K562 (cell line): ENCODE data around the gene IGSF21.

Experiments used
- BRCA1 ChIP-seq, 2 experiments: fragments of 450-650 bp in 1 of 2; sonication (generic) in 1 of 2; formaldehyde crosslinking in 1 of 2; IDR thresholded peaks; 2 replicates each; pipeline versions ENCODE4 v1.5.0 to v1.6.1; 2017 to 2020; ENCODE audit warnings: mild to moderate bottlenecking in 1 of 2, missing genetic modification reagents in 1 of 2
- LARP7 ChIP-seq: fragments of 450-650 bp; IDR thresholded peaks from 2 replicates; pipeline ENCODE4 v1.6.1; 2016
- NRF1 ChIP-seq, 2 experiments: fragments of 450-650 bp; IDR thresholded peaks in 1 of 2; conservative IDR thresholded peaks in 1 of 2; 2 replicates each; pipeline ENCODE4 v1.6.1; 2014; ENCODE audit warnings: mild to moderate bottlenecking in 2 of 2
- PHF8 ChIP-seq: fragments of 200-600 bp; sonication (generic); IDR thresholded peaks from 2 replicates; pipeline ENCODE4 v1.6.1; 2012; ENCODE audit warnings: mixed run types, mild to moderate bottlenecking, inconsistent platforms, low read length, moderate library complexity, borderline replicate concordance
- POLR2A ChIP-seq: fragments of 450-650 bp; conservative IDR thresholded peaks from 2 replicates; pipeline ENCODE4 v1.6.1; 2016
- POLR2AphosphoS5 ChIP-seq: IDR thresholded peaks from 2 replicates; pipeline ENCODE4 v1.6.1; 2011; ENCODE audit warnings: mild to moderate bottlenecking, low read depth, low read length, moderate library complexity; ENCODE audit not compliant: control insufficient read depth, insufficient read depth
- TEAD4 ChIP-seq, 2 experiments: sonication (generic) in 1 of 2; formaldehyde crosslinking in 1 of 2; IDR thresholded peaks; 2 replicates each; pipeline versions ENCODE4 v1.6.1 to v1.8.0; 2012 to 2022; ENCODE audit warnings: borderline replicate concordance in 1 of 2, inconsistent platforms in 1 of 2, low read length in 1 of 2, mild to moderate bottlenecking in 1 of 2, missing genetic modification reagents in 1 of 2
- ZNF589 ChIP-seq: fragments of 200-800 bp; sonication (Bioruptor generic); IDR thresholded peaks from 2 replicates; pipeline ENCODE4 v1.6.1; 2016; ENCODE audit warnings: low read depth, missing genetic modification characterization, missing compliant biosample characterization
- TF ChIP-seq, protein P1 (sequence below): fragments of 250-450 bp; sonication (Bioruptor Pico); IDR thresholded peaks from 2 replicates; pipeline ENCODE4 v1.4.0; 2020; ENCODE audit warnings: mild to moderate bottlenecking, moderate library complexity, borderline replicate concordance
- TF ChIP-seq, protein P2 (sequence below), 3 experiments: IDR thresholded peaks in 2 of 3; conservative IDR thresholded peaks in 1 of 3; 2 replicates each; pipeline ENCODE4 v1.5.1; 2011 to 2012; ENCODE audit warnings: low read length in 3 of 3, mild to moderate bottlenecking in 3 of 3, control low read depth in 2 of 3, improper control_type of control experiment in 1 of 3, inconsistent platforms in 1 of 3, low read depth in 1 of 3, mixed read lengths in 1 of 3, moderate library complexity in 1 of 3; ENCODE audit not compliant: insufficient read depth in 2 of 3

DNA sequence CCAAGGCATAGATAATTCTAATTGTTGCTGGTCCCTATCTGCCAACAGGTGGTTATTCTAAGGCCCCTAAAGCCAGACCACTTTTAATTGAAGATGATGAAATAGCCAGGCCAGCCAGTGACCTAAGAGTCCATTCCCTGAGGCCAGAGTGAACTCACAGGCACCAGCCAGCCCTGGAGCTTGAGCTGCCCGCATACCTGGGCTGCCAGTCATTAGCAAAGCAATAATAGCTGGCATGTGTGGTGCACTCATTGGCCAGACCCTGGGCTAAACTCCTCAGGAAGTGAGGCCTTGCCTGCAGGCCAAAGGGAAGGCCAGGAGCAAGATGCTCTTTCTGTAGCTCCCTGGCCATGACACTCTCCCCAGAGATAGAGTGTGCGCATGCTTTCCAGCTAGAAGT, 192.8 kb downstream of the IGSF21 start:
- TF ChIP-seq, protein P1, sequence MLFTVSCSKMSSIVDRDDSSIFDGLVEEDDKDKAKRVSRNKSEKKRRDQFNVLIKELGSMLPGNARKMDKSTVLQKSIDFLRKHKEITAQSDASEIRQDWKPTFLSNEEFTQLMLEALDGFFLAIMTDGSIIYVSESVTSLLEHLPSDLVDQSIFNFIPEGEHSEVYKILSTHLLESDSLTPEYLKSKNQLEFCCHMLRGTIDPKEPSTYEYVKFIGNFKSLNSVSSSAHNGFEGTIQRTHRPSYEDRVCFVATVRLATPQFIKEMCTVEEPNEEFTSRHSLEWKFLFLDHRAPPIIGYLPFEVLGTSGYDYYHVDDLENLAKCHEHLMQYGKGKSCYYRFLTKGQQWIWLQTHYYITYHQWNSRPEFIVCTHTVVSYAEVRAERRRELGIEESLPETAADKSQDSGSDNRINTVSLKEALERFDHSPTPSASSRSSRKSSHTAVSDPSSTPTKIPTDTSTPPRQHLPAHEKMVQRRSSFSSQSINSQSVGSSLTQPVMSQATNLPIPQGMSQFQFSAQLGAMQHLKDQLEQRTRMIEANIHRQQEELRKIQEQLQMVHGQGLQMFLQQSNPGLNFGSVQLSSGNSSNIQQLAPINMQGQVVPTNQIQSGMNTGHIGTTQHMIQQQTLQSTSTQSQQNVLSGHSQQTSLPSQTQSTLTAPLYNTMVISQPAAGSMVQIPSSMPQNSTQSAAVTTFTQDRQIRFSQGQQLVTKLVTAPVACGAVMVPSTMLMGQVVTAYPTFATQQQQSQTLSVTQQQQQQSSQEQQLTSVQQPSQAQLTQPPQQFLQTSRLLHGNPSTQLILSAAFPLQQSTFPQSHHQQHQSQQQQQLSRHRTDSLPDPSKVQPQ, result no peak
- TF ChIP-seq POLR2AphosphoS5, result no peak
- TF ChIP-seq NRF1 (conservative IDR thresholded peaks at IDR 0.05 in 1 of 2, IDR thresholded peaks at IDR 0.05 in 1 of 2), result no peak
- TF ChIP-seq, protein P2, sequence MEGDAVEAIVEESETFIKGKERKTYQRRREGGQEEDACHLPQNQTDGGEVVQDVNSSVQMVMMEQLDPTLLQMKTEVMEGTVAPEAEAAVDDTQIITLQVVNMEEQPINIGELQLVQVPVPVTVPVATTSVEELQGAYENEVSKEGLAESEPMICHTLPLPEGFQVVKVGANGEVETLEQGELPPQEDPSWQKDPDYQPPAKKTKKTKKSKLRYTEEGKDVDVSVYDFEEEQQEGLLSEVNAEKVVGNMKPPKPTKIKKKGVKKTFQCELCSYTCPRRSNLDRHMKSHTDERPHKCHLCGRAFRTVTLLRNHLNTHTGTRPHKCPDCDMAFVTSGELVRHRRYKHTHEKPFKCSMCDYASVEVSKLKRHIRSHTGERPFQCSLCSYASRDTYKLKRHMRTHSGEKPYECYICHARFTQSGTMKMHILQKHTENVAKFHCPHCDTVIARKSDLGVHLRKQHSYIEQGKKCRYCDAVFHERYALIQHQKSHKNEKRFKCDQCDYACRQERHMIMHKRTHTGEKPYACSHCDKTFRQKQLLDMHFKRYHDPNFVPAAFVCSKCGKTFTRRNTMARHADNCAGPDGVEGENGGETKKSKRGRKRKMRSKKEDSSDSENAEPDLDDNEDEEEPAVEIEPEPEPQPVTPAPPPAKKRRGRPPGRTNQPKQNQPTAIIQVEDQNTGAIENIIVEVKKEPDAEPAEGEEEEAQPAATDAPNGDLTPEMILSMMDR (IDR thresholded peaks at IDR 0.05 in 2 of 3, conservative IDR thresholded peaks at IDR 0.05 in 1 of 3; ENCODE audit: insufficient read depth in 2 of 3, low read depth in 1 of 3, low read length in 3 of 3), result no peak
- no peak for TF ChIP-seq ZNF589 (CRISPR knock-in tag)
- no peak for TF ChIP-seq POLR2A
- TF ChIP-seq TEAD4 (IDR thresholded peaks at IDR 0.05; ENCODE audit: low read length), result no peak
- no peak for TF ChIP-seq TEAD4 (CRISPR knock-in tag; IDR thresholded peaks at IDR 0.05; ENCODE audit: borderline replicate concordance)
- no peak for TF ChIP-seq LARP7
- TF ChIP-seq PHF8, result no peak
- TF ChIP-seq BRCA1 (IDR thresholded peaks at IDR 0.05), result no peak
- TF ChIP-seq BRCA1 (CRISPR knock-in tag; IDR thresholded peaks at IDR 0.05), result no peak
